ENCODE measurements around the gene CTTNBP2NL. TPM values are rescaled to one million over a fixed set of nuclear protein-coding genes. Genes with fewer than 3 reads are reported as not detected.

Gene CTTNBP2NL
- total RNA-seq: 24.8 TPM

- Histone ChIP-seq H3K4me3 (peak within 1 kb of the TSS; percentile 87 to 95), H3K36me3 (no peaks in the 10 kb centered on the region), H3K9me3 (no peaks in the 10 kb centered on the region), H3K27ac (peak within 1 kb of the TSS; percentile 96), H3K4me1 (peaks cover 87% of the 10 kb centered on the region), H3K27me3 (no peaks in the 10 kb centered on the region)
- TF ChIP-seq POLR2A (IDR thresholded peaks at IDR 0.05) (peak in 1 of 2 donors; percentile 31), POLR2AphosphoS5 (IDR thresholded peaks at IDR 0.05; ENCODE audit: insufficient read depth in 1 of 2, low read depth in 1 of 2) (peak; percentile 93 to 94), CTCF (IDR thresholded peaks at IDR 0.05) (no peak)
- DNase-seq (ENCODE audit: extremely low spot score in 2 of 2): peak in 1 of 2 donors; percentile 97
- intact Hi-C loops (cut with DNase I): loop anchor here (5.0 kb wide), 2 partner anchors 66 to 321 kb away; partner anchors contain the start of gene PPM1J
These were observed at the start of gene CTTNBP2NL for GRCh38 chr1:112395821-112396652. Gene CTTNBP2NL, plus strand, starts transcription at chr1:112396214. Its CDS starts 19,952 bp downstream, at chr1:112416166.

- intact Hi-C loops (cut with DNase I): no loop called here
- no peak overlapping the region for H3K27ac ChIP-seq
These were observed 49.1 kb upstream of the CTTNBP2NL start for GRCh38 chr1:112346801-112347350.

GRCh38 chr1:112356765-112357164 lies 39.2 kb upstream of the CTTNBP2NL start:
- Histone ChIP-seq H3K9me3 (no peaks in the 10 kb centered on the region), H3K27ac (no peak overlapping the region), H3K4me1 (peaks cover 39% of the 10 kb centered on the region), H3K4me3 (no peak overlapping the region), H3K27me3 (no peaks in the 10 kb centered on the region), H3K36me3 (no peaks in the 10 kb centered on the region)
- TF ChIP-seq POLR2A (IDR thresholded peaks at IDR 0.05) (no peak), CTCF (IDR thresholded peaks at IDR 0.05) (no peak), POLR2AphosphoS5 (IDR thresholded peaks at IDR 0.05; ENCODE audit: insufficient read depth in 1 of 2, low read depth in 1 of 2) (no peak)
- intact Hi-C loops (cut with DNase I): no loop called here
- DNase-seq (ENCODE audit: extremely low spot score in 2 of 2): no peak

More at GRCh38 chr1:112346801-112347350, 49.1 kb upstream of the CTTNBP2NL start:
- TF ChIP-seq CTCF (IDR thresholded peaks at IDR 0.05) (no peak), POLR2A (IDR thresholded peaks at IDR 0.05) (no peak), POLR2AphosphoS5 (IDR thresholded peaks at IDR 0.05; ENCODE audit: insufficient read depth in 1 of 2, low read depth in 1 of 2) (no peak)
- H3K4me3 ChIP-seq: no peak overlapping the region
- no peaks in the 10 kb centered on the region for H3K4me1 ChIP-seq
- DNase-seq (ENCODE audit: extremely low spot score in 2 of 2): peak in 1 of 2 donors; percentile 40
- no peaks in the 10 kb centered on the region for H3K9me3 ChIP-seq
- no peaks in the 10 kb centered on the region for H3K27me3 ChIP-seq
- no peaks in the 10 kb centered on the region for H3K36me3 ChIP-seq

GRCh38 chr1:112357467-112357866 lies 38.5 kb upstream of the CTTNBP2NL start:
- DNase-seq (ENCODE audit: extremely low spot score in 2 of 2): no peak
- Histone ChIP-seq H3K4me3 (no peak overlapping the region), H3K9me3 (no peaks in the 10 kb centered on the region), H3K4me1 (peaks cover 39% of the 10 kb centered on the region), H3K27ac (no peak overlapping the region), H3K36me3 (no peaks in the 10 kb centered on the region), H3K27me3 (no peaks in the 10 kb centered on the region)
- TF ChIP-seq POLR2A (IDR thresholded peaks at IDR 0.05) (no peak), CTCF (IDR thresholded peaks at IDR 0.05) (no peak), POLR2AphosphoS5 (IDR thresholded peaks at IDR 0.05; ENCODE audit: insufficient read depth in 1 of 2, low read depth in 1 of 2) (no peak)
- intact Hi-C loops (cut with DNase I): no loop called here

Measured in vagina (tissue), 2 donors.